K562 (cell line): ENCODE data around the gene TACR2. TPM values are rescaled to one million over a fixed set of nuclear protein-coding genes. Genes with fewer than 3 reads are reported as not detected.

ENCODE experiments used
- FOXJ2 ChIP-seq: fragments of 200-800 bp; sonication (Bioruptor generic); IDR thresholded peaks from 2 replicates; pipeline ENCODE4 v1.6.1; 2016; ENCODE audit warnings: missing genetic modification characterization, missing compliant biosample characterization
- FOXM1 ChIP-seq, 2 experiments: fragments of 450-650 bp in 1 of 2; sonication (generic) in 1 of 2; formaldehyde crosslinking in 1 of 2; IDR thresholded peaks; 2 replicates each; pipeline versions ENCODE4 v1.6.1 to v1.9.0; 2017 to 2022; ENCODE audit warnings: low read depth in 2 of 2, mild to moderate bottlenecking in 2 of 2, missing genetic modification reagents in 1 of 2, moderate library complexity in 1 of 2
- JUN ChIP-seq, 2 experiments: sonication (generic) in 1 of 2; formaldehyde crosslinking in 1 of 2; IDR thresholded peaks; 2 replicates each; pipeline versions ENCODE4 v1.6.1 to v1.8.0; 2012 to 2022; ENCODE audit warnings: borderline replicate concordance in 2 of 2, mild to moderate bottlenecking in 2 of 2, improper control_type of control experiment in 1 of 2, low read depth in 1 of 2, low read length in 1 of 2, missing genetic modification reagents in 1 of 2
- KHSRP ChIP-seq: fragments of 450-650 bp; IDR thresholded peaks from 2 replicates; pipeline ENCODE4 v1.6.1; 2017
- MEIS2 ChIP-seq: fragments of 450-650 bp; IDR thresholded peaks from 2 replicates; pipeline ENCODE4 v1.6.1; 2014; ENCODE audit warnings: mild to moderate bottlenecking; ENCODE audit not compliant: partially characterized antibody
- MTA3 ChIP-seq: fragments of 450-650 bp; formaldehyde crosslinking; IDR thresholded peaks from 2 replicates; pipeline ENCODE4 v1.6.1; 2017; ENCODE audit warnings: mild to moderate bottlenecking, borderline replicate concordance
- NR4A1 ChIP-seq, 2 experiments: fragments of 250-450 bp in 1 of 2; fragments of 450-650 bp in 1 of 2; sonication (Bioruptor Pico) in 1 of 2; IDR thresholded peaks; 2 replicates each; pipeline versions ENCODE4 v1.4.0 to v1.6.1; 2016 to 2020; ENCODE audit warnings: mild to moderate bottlenecking in 2 of 2, missing compliant biosample characterization in 1 of 2, missing genetic modification characterization in 1 of 2, moderate library complexity in 1 of 2
- NRF1 ChIP-seq, 2 experiments: fragments of 450-650 bp; IDR thresholded peaks in 1 of 2; conservative IDR thresholded peaks in 1 of 2; 2 replicates each; pipeline ENCODE4 v1.6.1; 2014; ENCODE audit warnings: mild to moderate bottlenecking in 2 of 2
- SMARCC2 ChIP-seq: fragments of 450-650 bp; IDR thresholded peaks from 2 replicates; pipeline ENCODE4 v1.6.1; 2017; ENCODE audit warnings: antibody characterized with exemption, moderate library complexity, mild to moderate bottlenecking, low read depth
- ZBTB43 ChIP-seq: sonication (generic); formaldehyde crosslinking; IDR thresholded peaks from 2 replicates; pipeline ENCODE4 v1.8.0; 2023; ENCODE audit warnings: mild to moderate bottlenecking, missing genetic modification reagents
- ZNF444 ChIP-seq: fragments of 250-450 bp; sonication (Bioruptor Pico); IDR thresholded peaks from 2 replicates; pipeline ENCODE4 v1.4.0; 2020; ENCODE audit warnings: mild to moderate bottlenecking, moderate library complexity
- polyA plus RNA-seq, 8 experiments: library from polyadenylated mRNA; depleted of rRNA in 4 of 8; stranded (reverse) in 5 of 8; unstranded in 3 of 8; fragments of >200 nt; fragmentation: Nextera tagmentation in 2 of 8; fragmentation: Illumina TruSeq in 1 of 8; extraction: Ambion mirVana in 2 of 8; extraction: Trizol in 1 of 8; gene quantifications; 2 replicates each; pipeline versions ENCODE4 v1.2.1 to v1.2.3, GENCODE V29; 2011 to 2014; ENCODE audit warnings: inconsistent platforms in 1 of 8, missing spikeins in 1 of 8
- total RNA-seq, 7 experiments: library from RNA; depleted of rRNA in 6 of 7; stranded (reverse); fragments of >200 nt in 6 of 7; fragmentation: Illumina TruSeq in 2 of 7; extraction: Trizol in 2 of 7; gene quantifications; 2 replicates each; pipeline versions ENCODE4 v1.2.1 to v1.2.3, GENCODE V29; 2011 to 2021; ENCODE audit warnings: low replicate concordance in 1 of 7
- TF ChIP-seq, protein P1 (sequence below), 2 experiments: fragments of 450-650 bp in 1 of 2; sonication (generic) in 1 of 2; formaldehyde crosslinking in 1 of 2; IDR thresholded peaks in 1 of 2; conservative IDR thresholded peaks in 1 of 2; 2 replicates each; pipeline versions ENCODE4 v1.6.1 to v1.8.1; 2016 to 2023; ENCODE audit warnings: mild to moderate bottlenecking in 2 of 2, moderate library complexity in 2 of 2, inconsistent platforms in 1 of 2, missing genetic modification reagents in 1 of 2
- TF ChIP-seq, protein P2 (sequence below), 2 experiments: fragments of 450-650 bp in 1 of 2; sonication (generic) in 1 of 2; formaldehyde crosslinking in 1 of 2; IDR thresholded peaks; 2 replicates each; pipeline versions ENCODE4 v1.7.1 to v1.9.0; 2016 to 2022; ENCODE audit warnings: inconsistent platforms in 1 of 2, mild to moderate bottlenecking in 1 of 2, missing genetic modification reagents in 1 of 2

Gene TACR2
- total and polyA plus RNA-seq, 9 of the 15 experiments (the other 6 are each of a cell fraction or from before 2014, with no cell fraction given): not detected

GRCh38 chr10:69446650-69447151 lies 30.0 kb upstream of the TACR2 start (continued):
- TF ChIP-seq ZNF444 (CRISPR knock-in tag) (no peak), KHSRP (no peak), NRF1 (conservative IDR thresholded peaks at IDR 0.05 in 1 of 2, IDR thresholded peaks at IDR 0.05 in 1 of 2) (peak; percentile 28 to 31; a peak in 1 of 4 replicates), MTA3 (0 out of 2 replicates have a peak, but pooled peaks have one; percentile 51), JUN (IDR thresholded peaks at IDR 0.05; ENCODE audit: borderline replicate concordance, low read depth, low read length) (peak; percentile 63; the same call in 1 of the 2 replicates), JUN (CRISPR knock-in tag; IDR thresholded peaks at IDR 0.05; ENCODE audit: borderline replicate concordance) (no peak), NR4A1 (CRISPR knock-in tag; IDR thresholded peaks at IDR 0.05) (no peak), NR4A1 (tag; IDR thresholded peaks at IDR 0.05) (0 out of 2 replicates have a peak, but pooled peaks have one; percentile 49), FOXJ2 (tag) (peak; percentile 57; the same call in 1 of the 2 replicates), MEIS2 (peak; percentile 80), ZBTB43 (CRISPR knock-in tag) (no peak), SMARCC2 (peak; percentile 79), FOXM1 (IDR thresholded peaks at IDR 0.05; ENCODE audit: low read depth) (peak; percentile 17; the same call in 1 of the 2 replicates), FOXM1 (CRISPR knock-in tag; IDR thresholded peaks at IDR 0.05; ENCODE audit: low read depth) (no peak)
- TF ChIP-seq, protein P1, sequence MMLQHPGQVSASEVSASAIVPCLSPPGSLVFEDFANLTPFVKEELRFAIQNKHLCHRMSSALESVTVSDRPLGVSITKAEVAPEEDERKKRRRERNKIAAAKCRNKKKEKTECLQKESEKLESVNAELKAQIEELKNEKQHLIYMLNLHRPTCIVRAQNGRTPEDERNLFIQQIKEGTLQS (IDR thresholded peaks at IDR 0.05): peak; percentile 87
- TF ChIP-seq, protein P1 (CRISPR knock-in tag; conservative IDR thresholded peaks at IDR 0.05): no peak
- TF ChIP-seq, protein P2, sequence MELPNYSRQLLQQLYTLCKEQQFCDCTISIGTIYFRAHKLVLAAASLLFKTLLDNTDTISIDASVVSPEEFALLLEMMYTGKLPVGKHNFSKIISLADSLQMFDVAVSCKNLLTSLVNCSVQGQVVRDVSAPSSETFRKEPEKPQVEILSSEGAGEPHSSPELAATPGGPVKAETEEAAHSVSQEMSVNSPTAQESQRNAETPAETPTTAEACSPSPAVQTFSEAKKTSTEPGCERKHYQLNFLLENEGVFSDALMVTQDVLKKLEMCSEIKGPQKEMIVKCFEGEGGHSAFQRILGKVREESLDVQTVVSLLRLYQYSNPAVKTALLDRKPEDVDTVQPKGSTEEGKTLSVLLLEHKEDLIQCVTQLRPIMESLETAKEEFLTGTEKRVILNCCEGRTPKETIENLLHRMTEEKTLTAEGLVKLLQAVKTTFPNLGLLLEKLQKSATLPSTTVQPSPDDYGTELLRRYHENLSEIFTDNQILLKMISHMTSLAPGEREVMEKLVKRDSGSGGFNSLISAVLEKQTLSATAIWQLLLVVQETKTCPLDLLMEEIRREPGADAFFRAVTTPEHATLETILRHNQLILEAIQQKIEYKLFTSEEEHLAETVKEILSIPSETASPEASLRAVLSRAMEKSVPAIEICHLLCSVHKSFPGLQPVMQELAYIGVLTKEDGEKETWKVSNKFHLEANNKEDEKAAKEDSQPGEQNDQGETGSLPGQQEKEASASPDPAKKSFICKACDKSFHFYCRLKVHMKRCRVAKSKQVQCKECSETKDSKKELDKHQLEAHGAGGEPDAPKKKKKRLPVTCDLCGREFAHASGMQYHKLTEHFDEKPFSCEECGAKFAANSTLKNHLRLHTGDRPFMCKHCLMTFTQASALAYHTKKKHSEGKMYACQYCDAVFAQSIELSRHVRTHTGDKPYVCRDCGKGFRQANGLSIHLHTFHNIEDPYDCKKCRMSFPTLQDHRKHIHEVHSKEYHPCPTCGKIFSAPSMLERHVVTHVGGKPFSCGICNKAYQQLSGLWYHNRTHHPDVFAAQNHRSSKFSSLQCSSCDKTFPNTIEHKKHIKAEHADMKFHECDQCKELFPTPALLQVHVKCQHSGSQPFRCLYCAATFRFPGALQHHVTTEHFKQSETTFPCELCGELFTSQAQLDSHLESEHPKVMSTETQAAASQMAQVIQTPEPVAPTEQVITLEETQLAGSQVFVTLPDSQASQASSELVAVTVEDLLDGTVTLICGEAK (IDR thresholded peaks at IDR 0.05): peak; percentile 18; the same call in 1 of the 2 replicates
- TF ChIP-seq, protein P2 (CRISPR knock-in tag; IDR thresholded peaks at IDR 0.05): no peak
